Activated T-helper 1 cell treated with anti-CD3 and anti-CD28 coated beads, Interleukin-12 subunit alpha, Interleukin-12 subunit beta, Interleukin-2, Interleukin-4 antibody, amounts not matched to agents 30 ng/mL and 10 ng/mL and 1 ng/mL, durations not matched to agents 14 hours and 24 hours and 36 hours (primary cell): ENCODE results near the gene PPBP. TPM values are rescaled to one million over a fixed set of nuclear protein-coding genes. Genes with fewer than 3 reads are reported as not detected.
A peak's percentile ranks its signal among the peaks of the same experiment; 100 is the strongest.

Experiments used
- DNase-seq: peaks from one replicate; pipeline ENCODE4 v3.0.0; 2021; ENCODE audit warnings: low spot score
- H3K27ac Mint-ChIP-seq: one replicate; pipeline ENCODE4 v1.8.0; 2021; ENCODE audit warnings: mild to moderate bottlenecking, mixed read lengths
- H3K27me3 Mint-ChIP-seq: one replicate; pipeline ENCODE4 v1.8.0; 2022; ENCODE audit warnings: mild to moderate bottlenecking, moderate library complexity, mixed read lengths; ENCODE audit not compliant: insufficient read depth
- H3K36me3 Mint-ChIP-seq: one replicate; pipeline ENCODE4 v1.8.0; 2021; ENCODE audit warnings: low read depth, mixed read lengths
- H3K4me1 Mint-ChIP-seq: one replicate; pipeline ENCODE4 v1.8.0; 2021; ENCODE audit warnings: low read depth, mixed read lengths
- H3K4me3 Mint-ChIP-seq: one replicate; pipeline ENCODE4 v1.8.0; 2021; ENCODE audit warnings: mild to moderate bottlenecking, moderate library complexity, mixed read lengths
- H3K9me3 Mint-ChIP-seq: one replicate; pipeline ENCODE4 v1.8.0; 2021; ENCODE audit warnings: mixed read lengths
- intact Hi-C: fragments of 100-400 bp; cut with micrococcal nuclease; formaldehyde crosslinking; loops from one replicate; pipeline ENCODE4 v1.15.1; 2024
- total RNA-seq: library from RNA; stranded (reverse); gene quantifications from 2 replicates; pipeline ENCODE4 v1.2.3, GENCODE V29; 2022

The PPBP gene
- total RNA-seq: not detected in 2 replicates

GRCh38 chr4:73988061-73988460, at the start of gene PPBP:
TSS of gene PPBP (minus strand) at chr4:73988190. CDS start at chr4:73988103, 87 bp downstream.
- intact Hi-C loops: no loop called here

GRCh38 chr4:74037076-74037955, 49.3 kb upstream of the PPBP start:
- H3K36me3 Mint-ChIP-seq: no peaks in the 10 kb centered on the region
- H3K27me3 Mint-ChIP-seq: peaks cover 42% of the 10 kb centered on the region
- H3K9me3 Mint-ChIP-seq: no peaks in the 10 kb centered on the region
- intact Hi-C loops: no loop called here
- H3K4me3 Mint-ChIP-seq: peak overlapping the region; percentile 84
- DNase-seq: no peak
- no peak overlapping the region for H3K27ac Mint-ChIP-seq
- peaks cover 14% of the 10 kb centered on the region for H3K4me1 Mint-ChIP-seq

More at GRCh38 chr4:73988061-73988460, at the start of gene PPBP:
- no peaks in the 10 kb centered on the region for H3K4me1 Mint-ChIP-seq
- H3K27ac Mint-ChIP-seq: no peak within 1 kb of the TSS
- H3K4me3 Mint-ChIP-seq: no peak within 1 kb of the TSS
- H3K36me3 Mint-ChIP-seq: no peaks in the 10 kb centered on the region
- no peaks in the 10 kb centered on the region for H3K9me3 Mint-ChIP-seq
- H3K27me3 Mint-ChIP-seq: no peaks in the 10 kb centered on the region
- DNase-seq: no peak

- peaks cover 2% of the 10 kb centered on the region for H3K9me3 Mint-ChIP-seq
- no peak overlapping the region for H3K27ac Mint-ChIP-seq
- no peak overlapping the region for H3K4me3 Mint-ChIP-seq
- H3K4me1 Mint-ChIP-seq: peaks cover 8% of the 10 kb centered on the region
- intact Hi-C loops: no loop called here
- no peak for DNase-seq
- no peaks in the 10 kb centered on the region for H3K36me3 Mint-ChIP-seq
- peaks cover 22% of the 10 kb centered on the region for H3K27me3 Mint-ChIP-seq
Observed at GRCh38 chr4:74033739-74034138, 45.7 kb upstream of the PPBP start.

- no peak for DNase-seq
- Mint-ChIP-seq H3K4me1 (no peaks in the 10 kb centered on the region), H3K27ac (no peak overlapping the region), H3K9me3 (peaks cover 3% of the 10 kb centered on the region), H3K36me3 (no peaks in the 10 kb centered on the region), H3K27me3 (peaks cover 12% of the 10 kb centered on the region), H3K4me3 (no peak overlapping the region)
- intact Hi-C loops: no loop called here
Observed at GRCh38 chr4:74032064-74032463, 44.1 kb upstream of the PPBP start.

- Mint-ChIP-seq H3K4me3 (no peak overlapping the region), H3K27me3 (peaks cover 11% of the 10 kb centered on the region), H3K36me3 (no peaks in the 10 kb centered on the region), H3K9me3 (peaks cover 3% of the 10 kb centered on the region), H3K4me1 (no peaks in the 10 kb centered on the region), H3K27ac (no peak overlapping the region)
- intact Hi-C loops: no loop called here
- no peak for DNase-seq
Observed at GRCh38 chr4:74031576-74031975, 43.6 kb upstream of the PPBP start.

GRCh38 chr4:74030285-74030684, 42.3 kb upstream of the PPBP start:
- Mint-ChIP-seq H3K27ac (no peak overlapping the region), H3K27me3 (peaks cover 3% of the 10 kb centered on the region), H3K4me1 (no peaks in the 10 kb centered on the region), H3K9me3 (peaks cover 3% of the 10 kb centered on the region), H3K4me3 (no peak overlapping the region), H3K36me3 (no peaks in the 10 kb centered on the region)
- DNase-seq: no peak
- intact Hi-C loops: no loop called here

- Mint-ChIP-seq H3K27ac (no peak overlapping the region), H3K9me3 (peaks cover 3% of the 10 kb centered on the region), H3K4me3 (no peak overlapping the region), H3K36me3 (no peaks in the 10 kb centered on the region), H3K27me3 (no peaks in the 10 kb centered on the region), H3K4me1 (no peaks in the 10 kb centered on the region)
- intact Hi-C loops: no loop called here
- DNase-seq: no peak
Observed at GRCh38 chr4:74028504-74028903, 40.5 kb upstream of the PPBP start.

- intact Hi-C loops: no loop called here
- Mint-ChIP-seq H3K4me1 (no peaks in the 10 kb centered on the region), H3K9me3 (peaks cover 1% of the 10 kb centered on the region), H3K4me3 (no peak overlapping the region), H3K27me3 (peaks cover 2% of the 10 kb centered on the region), H3K36me3 (no peaks in the 10 kb centered on the region), H3K27ac (no peak overlapping the region)
- no peak for DNase-seq
Observed at GRCh38 chr4:74023709-74024108, 35.7 kb upstream of the PPBP start.

GRCh38 chr4:74021601-74022000, 33.6 kb upstream of the PPBP start:
- no peak for DNase-seq
- Mint-ChIP-seq H3K4me1 (peaks cover 8% of the 10 kb centered on the region), H3K36me3 (no peaks in the 10 kb centered on the region), H3K27ac (no peak overlapping the region), H3K9me3 (no peaks in the 10 kb centered on the region), H3K4me3 (no peak overlapping the region), H3K27me3 (peaks cover 2% of the 10 kb centered on the region)
- intact Hi-C loops: no loop called here

- Mint-ChIP-seq H3K9me3 (no peaks in the 10 kb centered on the region), H3K4me3 (no peak overlapping the region), H3K36me3 (no peaks in the 10 kb centered on the region), H3K27me3 (peaks cover 2% of the 10 kb centered on the region), H3K4me1 (peaks cover 20% of the 10 kb centered on the region), H3K27ac (no peak overlapping the region)
- no peak for DNase-seq
- intact Hi-C loops: no loop called here
Observed at GRCh38 chr4:74018771-74019170, 30.8 kb upstream of the PPBP start.

- Mint-ChIP-seq H3K27ac (no peak overlapping the region), H3K27me3 (peaks cover 2% of the 10 kb centered on the region), H3K9me3 (no peaks in the 10 kb centered on the region), H3K4me3 (no peak overlapping the region), H3K4me1 (peaks cover 20% of the 10 kb centered on the region), H3K36me3 (no peaks in the 10 kb centered on the region)
- DNase-seq: no peak
- intact Hi-C loops: no loop called here
Observed at GRCh38 chr4:74018116-74018515, 30.1 kb upstream of the PPBP start.

- H3K4me1 Mint-ChIP-seq: peaks cover 20% of the 10 kb centered on the region
- no peak for DNase-seq
- no peak overlapping the region for H3K4me3 Mint-ChIP-seq
- H3K36me3 Mint-ChIP-seq: no peaks in the 10 kb centered on the region
- H3K9me3 Mint-ChIP-seq: no peaks in the 10 kb centered on the region
- H3K27ac Mint-ChIP-seq: peak overlapping the region; percentile 19
- peaks cover 2% of the 10 kb centered on the region for H3K27me3 Mint-ChIP-seq
- intact Hi-C loops: no loop called here
Observed at GRCh38 chr4:74016068-74016467, 28.1 kb upstream of the PPBP start.

- Mint-ChIP-seq H3K27me3 (no peaks in the 10 kb centered on the region), H3K27ac (peak overlapping the region; percentile 56), H3K4me3 (no peak overlapping the region), H3K4me1 (peaks cover 20% of the 10 kb centered on the region), H3K9me3 (no peaks in the 10 kb centered on the region), H3K36me3 (no peaks in the 10 kb centered on the region)
- intact Hi-C loops: no loop called here
- no peak for DNase-seq
Observed at GRCh38 chr4:74015126-74015780, 27.3 kb upstream of the PPBP start.
